GM18511 (cell line): ENCODE measurements around the gene RBBP8NL.
"Not testable (repeated sequence)": the region's sequence is repeated elsewhere in the genome, so short reads cannot be mapped to it uniquely, and the experiment has no call there.

ENCODE experiments used
- ATAC-seq: cut with Tn5 transposase; IDR thresholded peaks from one replicate; pipeline ENCODE4 v1.9.1; 2021; ENCODE audit warnings: mild to moderate bottlenecking, moderate library complexity; ENCODE audit not compliant: unreplicated experiment

RBBP8NL gene

DNA sequence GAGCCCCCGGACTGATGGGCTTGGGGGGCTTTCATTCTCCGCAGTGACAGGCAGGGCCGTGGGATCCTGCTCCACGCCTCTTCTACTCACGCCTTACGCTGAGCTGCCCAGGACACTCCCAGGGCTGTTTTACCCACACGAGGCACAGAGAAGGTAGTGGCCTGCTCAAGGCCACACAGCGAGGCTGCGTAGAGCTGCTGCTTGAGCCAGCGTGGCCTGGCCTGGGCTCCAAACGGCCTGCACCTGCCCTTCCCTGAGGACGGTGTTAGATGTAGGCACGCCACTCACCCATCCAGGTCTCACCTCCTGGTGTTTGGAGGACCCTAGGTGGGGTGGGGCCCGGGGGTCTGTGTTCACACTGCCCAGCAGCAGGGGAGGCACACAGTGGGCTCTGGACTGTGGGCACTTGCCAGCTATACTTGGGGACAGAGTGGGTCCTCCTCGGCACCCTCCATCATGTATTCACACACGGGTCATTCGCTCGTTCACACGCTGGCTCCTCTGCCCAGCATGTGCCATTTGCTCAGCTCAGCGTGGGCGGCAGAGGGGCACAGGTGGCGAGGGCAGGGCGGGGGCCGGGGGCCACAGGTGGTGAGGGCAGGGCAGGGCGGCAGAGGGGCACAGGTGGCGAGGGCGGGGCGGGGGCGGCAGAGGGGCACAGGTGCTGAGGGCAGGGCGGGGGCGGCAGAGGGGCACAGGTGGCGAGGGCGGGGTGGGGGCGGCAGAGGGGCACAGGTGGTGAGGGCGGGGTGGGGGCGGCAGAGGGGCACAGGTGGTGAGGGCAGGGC, 18.4 kb upstream of the RBBP8NL start:
- no peak for ATAC-seq

DNA sequence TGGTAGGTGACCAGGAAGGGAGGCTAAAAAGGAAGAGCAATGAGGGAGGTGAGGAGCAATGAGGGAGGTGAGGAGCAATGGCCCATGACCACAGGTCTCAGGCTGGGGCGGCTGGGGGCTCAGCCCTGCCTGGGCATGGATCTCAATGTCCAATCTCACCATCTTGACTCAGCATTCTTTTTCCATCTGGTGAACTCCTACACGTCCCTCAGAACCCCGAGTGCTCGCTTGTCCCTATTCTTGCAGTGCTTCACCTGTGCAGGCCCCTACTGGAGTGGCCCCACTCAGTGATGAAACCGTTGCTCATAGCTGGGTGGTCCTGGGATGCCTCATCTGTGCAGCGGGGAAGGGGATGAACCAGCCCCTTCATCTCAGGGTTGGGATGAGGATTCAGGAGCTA, 16.9 kb upstream of the RBBP8NL start:
- ATAC-seq: no peak

DNA sequence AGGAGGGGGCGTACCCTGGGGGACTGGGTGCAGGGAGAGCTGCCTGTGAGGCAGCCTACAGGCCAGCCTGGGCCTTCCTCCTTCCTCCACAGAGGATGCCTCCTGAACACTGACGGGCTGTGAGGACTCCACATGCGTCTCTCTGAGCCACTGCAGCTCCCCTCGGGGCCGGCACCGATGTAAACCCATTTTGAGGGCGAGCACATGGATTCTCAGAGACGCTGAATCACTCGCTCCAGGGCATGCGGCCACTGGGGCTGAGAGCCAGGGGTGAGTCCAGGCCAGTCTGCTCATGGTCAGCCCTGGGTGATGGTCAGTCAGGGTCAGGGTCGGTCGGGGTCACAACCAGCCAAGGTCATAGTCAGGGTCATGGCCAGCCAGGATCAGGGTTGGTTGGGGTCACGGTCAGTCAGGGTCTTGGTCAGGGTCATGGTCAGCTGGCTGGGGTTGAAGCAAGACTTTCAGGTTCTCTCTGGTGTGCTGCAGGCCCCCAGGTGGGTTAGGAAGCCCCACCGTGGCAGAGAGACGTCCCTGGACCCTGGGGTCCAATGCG, 14.7 kb upstream of the RBBP8NL start:
- no peak for ATAC-seq

DNA sequence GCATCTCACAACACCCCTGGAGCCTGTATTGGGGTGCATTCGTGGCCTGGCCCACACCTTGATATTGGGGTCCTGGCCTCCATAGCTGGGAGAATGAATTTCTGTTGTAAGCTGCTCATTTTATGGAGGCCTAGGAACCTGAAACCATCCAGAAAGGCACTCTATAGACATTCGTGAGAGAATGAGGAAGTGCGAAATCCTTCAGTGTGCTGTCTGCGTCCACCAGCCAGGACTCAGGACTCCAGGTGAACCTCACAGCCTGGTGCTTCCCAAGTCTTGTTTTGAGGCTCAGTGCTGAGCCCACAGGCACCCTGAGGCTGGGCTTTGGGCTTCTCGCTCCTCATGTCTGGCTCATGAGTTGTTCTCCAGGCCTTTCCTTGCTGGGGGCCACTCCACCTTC, 11.9 kb upstream of the RBBP8NL start:
- ATAC-seq: no peak

DNA sequence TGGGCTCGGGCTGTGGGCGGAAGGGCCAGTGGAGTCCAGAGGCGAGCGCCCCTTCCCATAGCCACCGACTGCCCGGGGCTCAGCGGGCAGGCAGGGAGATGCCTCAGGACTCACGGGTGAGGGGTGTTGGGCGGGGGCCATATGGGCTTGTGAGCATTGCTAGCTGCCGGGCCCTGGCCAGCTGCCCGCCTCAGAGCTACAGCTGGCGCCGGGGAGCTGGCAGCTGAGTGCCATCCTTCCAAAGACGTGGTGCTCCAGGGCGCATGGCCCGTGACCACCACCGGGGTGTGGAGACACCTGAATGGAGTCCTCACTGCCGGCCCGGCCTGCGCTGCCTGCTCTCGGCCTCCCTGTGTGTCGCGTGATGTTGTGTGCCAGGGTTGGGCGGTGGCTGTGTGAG, 10.6 kb upstream of the RBBP8NL start:
- no peak for ATAC-seq

DNA sequence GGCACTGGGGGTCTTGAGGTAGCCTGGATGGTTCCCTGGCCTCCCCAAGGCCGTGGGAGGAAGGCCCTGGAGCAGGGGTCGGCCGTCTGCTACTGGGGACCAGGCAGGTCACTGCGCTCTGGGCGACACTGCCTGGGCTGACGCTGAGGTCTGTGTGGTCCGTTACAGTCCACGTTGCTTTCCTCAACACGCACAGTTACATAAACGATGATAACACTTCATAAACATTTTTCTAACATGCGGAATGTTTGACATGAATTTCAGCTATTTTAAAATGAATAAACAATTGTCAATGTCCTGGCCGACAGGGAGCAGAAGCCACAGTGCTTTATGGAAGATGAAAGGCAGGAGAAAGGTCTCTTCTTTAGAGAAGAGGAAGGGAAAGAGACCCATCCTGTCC, 10.2 kb upstream of the RBBP8NL start:
- no peak for ATAC-seq

DNA sequence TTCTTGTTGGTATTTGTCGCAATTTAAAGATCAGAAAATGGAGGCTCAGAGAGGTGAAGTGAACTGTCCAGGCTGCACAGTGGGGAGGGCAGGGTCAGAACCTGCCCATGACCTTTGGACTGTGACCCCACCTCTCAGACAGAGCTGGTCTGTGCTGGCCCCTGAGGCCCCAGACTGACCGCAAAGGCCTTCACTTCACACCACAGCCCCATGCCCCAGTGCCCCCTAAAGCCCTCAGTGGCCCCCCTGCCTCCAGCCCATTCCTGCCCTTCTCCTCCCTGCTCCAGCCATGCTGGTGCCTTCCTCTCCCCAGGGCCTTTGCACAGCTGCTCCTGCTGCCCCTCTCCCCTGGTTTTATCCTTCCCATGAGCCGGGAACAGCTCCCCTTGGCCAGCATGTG, 9.4 kb upstream of the RBBP8NL start:
- no peak for ATAC-seq

DNA sequence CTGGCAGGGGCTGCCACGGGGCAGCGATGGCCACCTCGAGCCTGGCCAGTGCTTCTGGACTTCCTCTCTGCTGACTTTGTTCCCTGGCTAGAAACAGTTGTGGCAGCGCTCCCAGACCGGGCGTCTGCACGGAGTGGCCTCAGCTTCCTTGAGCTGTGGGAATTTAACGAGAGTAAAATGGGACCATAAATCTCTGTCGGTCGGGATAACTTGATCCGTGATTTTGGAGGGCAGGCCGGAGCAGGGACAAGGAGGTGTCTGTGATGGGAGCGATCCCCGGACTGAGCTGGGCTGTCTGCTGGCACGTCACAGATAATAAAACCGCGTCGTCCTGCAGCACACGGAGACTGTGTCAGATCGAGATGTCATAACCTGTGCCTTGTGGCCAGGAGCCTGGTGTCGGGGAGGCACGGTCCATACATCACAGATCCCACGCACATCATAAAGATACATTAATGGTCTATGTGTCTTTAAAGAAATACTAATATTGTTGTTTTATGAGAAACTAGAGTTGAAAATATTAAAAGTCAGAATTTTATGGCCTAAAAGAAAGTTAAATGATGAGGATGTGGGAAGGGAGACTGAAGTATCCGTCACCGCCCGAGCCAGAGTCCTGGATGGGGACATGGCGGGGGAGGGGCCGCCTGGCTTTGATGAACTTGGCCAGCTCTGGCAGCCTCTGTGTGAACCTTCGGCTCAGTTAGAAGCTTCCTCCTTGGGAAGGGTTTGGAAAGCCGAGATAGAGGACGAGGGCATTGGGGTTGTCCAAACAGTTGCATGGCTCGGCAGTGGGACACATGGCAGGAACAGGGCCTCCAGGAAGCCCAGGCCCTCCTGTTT, 6.5 kb upstream of the RBBP8NL start:
- ATAC-seq: no peak

DNA sequence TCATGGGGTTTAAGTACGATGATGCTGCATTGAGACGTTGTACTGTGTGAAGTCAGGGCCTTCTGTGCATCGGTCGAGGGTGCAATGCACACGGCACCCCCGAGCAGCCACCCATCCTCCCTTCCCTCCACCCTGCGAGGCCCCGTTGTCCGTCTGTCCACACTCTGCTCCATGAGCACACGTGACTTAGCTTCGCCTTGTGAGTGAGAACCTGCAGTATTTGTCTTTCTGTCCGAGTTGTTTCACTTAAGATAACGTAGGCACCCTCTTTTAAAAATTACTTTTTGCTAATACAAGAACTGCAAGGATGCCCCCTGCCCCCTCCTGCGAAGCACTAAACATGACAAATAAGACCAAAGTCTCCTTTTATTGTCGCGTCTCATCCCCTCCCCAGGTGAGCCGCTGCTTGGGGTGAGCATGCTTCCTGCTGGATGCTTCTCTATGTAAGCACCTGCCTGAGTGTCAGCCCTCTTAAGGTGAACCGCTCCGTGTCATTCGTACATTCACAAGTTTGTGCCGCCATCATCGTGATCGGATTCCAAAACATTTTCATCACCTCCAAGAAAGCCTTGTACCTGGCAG, 3.6 kb upstream of the RBBP8NL start:
- no peak for ATAC-seq

DNA sequence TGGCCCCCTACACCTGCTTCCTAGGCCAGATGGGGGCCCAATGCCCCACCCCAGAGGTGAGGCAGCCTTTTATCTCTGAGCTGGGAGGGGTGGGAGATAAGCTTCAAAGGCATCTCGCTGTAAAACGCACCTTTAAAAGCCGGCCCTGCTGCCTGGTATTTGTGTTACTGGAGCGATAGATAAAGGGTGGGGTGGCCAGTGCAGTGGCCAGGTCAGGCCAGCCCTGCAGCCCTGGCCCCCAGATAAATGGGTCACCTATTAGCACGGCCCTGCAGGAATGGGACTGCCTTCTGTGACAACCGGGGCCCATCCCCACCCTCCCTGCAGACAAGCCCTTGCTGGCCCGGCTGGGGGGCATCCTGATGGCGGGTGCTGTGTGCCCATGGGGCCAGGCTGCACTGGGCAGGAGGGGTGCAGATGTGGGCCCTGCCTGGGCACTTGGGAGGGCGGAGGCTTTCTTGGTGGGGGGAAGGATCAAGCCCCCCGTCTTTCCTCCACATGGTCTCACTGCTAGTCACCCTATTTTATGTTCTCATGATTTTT, 3.0 kb upstream of the RBBP8NL start:
- ATAC-seq: no peak

DNA sequence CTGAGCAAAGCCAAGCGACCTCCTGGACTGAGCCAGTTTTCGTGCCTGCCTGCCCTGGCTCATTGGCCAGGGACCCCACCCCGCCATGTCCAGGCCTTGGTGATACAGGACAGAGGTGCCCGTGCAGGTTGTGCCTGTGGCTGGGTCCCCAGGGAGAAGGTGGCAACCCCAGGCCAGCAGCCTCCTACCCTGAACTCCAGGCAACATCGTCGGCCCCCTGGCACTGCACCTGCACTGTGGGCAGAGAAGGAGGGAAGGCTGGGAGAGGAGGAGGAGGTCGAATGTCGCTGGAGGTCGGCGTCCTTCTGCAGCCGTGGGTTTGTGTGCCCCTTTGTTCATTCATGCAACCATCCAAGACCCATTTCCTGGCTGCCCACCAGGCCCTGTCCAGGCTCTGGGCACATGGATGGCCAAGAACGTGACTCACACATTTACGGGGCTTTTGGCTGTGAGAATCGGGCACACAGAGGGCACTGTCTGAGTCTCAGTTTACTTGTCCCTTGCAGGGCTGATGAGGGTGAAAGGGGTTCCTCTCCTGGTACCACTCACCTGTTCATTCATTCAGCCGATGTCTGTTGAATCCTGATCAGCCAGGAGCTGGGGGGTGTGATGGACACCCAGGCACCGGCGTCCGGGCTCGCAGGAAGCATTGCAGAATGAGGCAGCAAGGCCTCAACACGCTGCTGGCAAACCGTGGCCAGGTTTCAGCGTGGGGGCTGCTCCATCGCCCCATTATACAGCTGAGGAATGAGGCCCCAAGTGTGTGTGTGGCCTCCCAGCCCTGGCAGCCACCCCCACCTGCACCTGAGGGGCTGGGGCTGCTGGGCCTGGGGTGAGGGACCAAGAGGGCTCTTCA, 2.3 kb upstream of the RBBP8NL start:
- no peak for ATAC-seq

DNA sequence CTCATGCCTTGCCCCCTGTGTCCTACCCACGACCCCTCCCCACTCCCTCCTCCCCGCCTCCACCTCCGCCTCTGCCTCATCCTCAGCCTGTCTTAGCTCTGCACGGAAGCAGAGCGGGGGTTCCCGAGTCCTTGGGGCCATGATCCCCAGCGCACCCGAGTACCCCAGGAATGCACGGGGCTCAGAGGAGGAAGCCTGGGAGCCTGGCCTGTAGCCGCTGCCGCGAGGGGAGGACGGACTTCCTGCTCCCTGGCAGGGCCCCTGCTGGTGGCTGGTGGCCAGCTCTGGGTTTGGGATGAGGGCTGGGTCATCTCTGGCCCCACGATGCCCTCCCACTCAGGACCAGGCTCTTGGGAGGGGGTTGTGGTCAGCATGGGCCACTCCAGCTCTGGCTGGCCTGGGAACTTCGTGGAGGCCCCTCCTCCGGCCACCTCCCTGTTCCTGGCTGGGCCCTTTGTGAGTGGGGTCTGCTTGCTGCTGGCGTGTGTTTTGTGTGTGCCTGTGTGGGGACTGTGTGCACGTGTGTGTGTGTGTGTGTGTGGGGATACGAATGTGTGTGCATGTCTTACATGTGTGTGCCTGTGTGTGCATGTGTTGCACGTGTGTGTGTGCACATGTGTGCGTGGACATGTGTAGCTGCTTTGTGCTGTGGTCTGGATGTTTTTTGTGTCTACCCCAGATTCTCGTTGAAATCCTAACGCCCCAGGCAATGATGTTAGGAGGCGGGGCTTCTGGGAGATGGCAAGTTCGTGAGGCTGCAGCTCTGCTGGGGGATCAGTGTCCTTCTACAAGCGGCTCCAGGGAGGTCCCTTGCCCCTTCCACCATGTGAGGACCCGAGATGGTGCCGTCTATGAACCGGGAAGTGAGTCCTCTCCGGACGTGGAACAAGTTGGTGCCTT, 1.3 kb upstream of the RBBP8NL start:
- ATAC-seq: no peak

DNA sequence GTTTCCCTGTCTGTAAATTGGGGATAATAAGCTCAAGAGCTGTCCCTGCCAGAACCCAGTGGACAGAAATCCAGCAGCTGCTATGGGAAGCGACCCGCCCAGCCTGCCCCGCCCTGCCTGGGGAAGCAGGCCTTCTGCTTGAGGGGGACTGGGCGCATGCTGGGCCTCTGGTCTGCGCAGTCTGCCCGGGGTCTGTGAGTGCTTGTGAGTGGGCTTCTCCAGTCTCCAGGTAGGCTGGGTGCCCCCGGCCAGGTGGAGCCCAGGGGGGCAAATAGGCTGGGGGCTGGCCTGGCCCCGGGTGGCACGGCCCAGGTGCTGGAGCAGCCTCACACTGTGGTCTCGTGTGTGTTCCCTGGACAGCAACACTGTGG, 648 bp upstream of the RBBP8NL start:
- ATAC-seq: no peak

DNA sequence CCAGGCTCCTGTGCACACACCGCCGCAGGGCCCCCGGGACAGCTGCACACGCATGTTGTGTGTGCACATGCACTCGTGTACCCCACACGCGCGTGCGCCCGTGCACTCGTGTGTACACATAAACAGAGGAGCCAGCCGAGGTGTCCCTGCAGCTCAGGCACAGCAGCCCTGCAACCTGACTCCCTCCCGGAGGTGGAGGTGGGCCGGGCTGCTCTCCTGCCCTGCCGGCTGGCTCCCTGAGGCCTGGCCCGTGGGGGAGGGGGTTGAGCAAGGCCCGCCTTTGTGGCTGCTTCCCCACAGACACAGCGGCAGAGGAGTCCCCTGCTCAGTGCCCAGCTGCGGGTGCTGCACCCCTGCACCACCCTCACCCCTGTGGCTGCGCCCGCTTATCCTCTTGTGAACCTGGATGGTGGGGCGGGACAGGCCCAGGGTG, 624 bp downstream of the RBBP8NL start:
- no peak for ATAC-seq

DNA sequence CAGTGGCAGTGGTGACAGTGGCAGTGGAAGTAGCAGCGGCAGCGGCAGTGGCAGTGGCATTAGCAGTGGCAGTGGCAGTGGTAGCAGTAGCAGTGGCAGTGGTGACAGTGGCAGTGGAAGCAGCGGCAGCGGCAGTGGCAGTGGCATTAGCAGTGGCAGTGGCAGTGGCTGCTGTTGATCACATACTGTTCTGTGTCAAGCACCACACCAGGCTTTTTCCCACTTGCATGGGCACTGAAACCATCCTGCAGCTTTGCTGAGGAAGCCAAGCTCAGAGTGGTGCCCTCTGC, 1.3 kb downstream of the RBBP8NL start:
- ATAC-seq: not testable (repeated sequence)

DNA sequence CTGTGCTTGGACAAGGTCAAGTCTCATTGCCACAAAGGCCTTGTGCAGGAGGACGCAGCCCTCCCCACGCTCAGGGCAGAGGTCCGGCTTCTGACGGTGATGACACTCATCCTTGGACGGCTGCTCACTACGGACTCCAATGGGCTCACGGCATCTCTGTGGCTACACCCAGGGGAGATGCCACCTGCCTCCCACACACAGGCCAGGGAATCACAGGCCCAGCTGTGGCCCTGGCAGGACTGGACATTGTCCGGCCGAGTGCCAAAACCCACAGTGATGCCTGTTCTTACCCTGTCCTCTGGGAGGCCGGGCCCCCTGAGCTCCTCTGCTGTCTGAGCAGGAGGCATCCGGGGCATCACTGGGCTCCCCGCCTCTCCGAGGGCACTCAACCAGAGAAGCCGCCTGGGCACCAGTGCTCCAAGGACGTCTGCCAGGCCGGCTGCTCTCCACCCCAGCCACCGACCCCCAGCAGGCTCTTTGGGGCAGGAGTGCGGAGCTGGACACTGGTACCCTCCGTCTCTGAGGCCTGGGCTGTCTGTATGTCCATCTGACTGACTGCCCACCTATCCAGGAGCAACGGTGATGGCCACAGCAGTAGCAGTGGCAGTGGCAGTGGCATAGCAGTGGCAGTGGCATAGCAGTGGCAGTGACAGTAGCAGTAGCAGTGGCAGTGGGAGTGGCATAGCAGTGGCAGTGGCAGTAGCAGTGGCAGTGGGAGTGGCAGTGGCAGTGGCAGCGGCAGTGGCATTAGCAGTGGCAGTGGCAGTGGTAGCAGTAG, 1.9 kb downstream of the RBBP8NL start:
- no peak for ATAC-seq

DNA sequence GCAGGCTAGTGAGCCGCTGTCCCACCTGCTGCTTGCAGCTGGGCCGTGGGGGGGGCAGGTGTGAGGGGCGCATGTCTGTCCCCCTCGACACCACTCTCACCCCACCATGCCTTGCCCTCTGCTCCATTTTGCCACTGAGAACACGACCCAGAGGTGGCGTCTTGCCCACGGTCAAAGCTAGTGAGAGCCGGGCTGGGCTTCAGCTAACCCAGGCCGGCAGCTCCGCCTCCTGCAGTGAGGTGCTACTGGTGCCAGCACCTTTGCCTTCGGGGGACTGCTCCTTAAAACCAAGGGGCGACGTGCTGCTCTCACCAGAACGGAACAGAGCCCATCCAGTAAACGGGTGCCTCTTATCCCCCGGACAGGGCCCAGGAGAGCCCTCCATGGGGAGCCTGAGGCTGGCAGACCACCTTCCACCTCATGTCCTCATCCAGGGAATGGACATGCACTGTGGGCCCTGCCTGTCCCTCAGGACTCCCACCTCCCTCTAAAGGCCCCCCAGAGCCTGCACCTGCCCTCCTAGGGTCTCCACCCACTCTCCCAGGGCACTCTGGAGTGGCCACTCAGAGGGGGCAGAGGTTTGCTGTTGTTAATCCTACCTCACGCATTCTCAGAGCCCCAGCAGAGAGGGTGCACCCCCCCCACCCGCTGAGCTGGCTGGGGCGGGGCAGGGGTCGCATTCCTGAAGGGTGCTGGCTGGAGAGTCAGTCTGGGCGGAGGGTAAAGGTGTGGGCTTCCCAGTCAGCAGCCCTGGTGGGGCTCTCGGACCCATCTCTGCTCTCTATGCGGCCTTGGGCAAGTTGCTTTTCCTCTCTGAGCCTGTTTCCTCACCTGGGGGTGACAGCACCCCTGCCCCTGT, 2.9 kb downstream of the RBBP8NL start:
- no peak for ATAC-seq

DNA sequence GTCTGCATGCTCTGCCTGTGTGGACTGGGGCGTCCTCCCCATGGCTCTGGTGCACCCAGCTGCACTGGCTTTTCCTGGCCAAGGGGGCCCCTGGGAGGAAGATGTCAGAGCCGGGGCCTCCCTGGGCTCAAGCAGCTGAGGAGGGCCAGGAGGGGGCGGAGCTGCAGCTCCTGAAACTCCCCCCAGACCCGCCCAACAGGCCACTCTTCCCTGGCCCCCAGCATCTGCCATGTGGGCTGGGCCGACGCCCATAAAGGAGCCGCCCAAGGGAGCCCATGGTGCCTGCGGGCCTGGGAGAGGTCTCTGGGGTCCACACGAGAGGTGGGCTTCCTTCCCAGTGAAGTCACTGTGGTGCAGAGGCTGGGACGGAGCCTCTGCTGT, 4.0 kb downstream of the RBBP8NL start:
- no peak for ATAC-seq
